ENCODE measurements around the gene INAFM1. TPM values are rescaled to one million over a fixed set of nuclear protein-coding genes. Genes with fewer than 3 reads are reported as not detected.

INAFM1 gene
- total and polyA plus RNA-seq, 9 of the 15 experiments (the other 6 are each of a cell fraction or from before 2014, with no cell fraction given) = 0.71 to 30.9 (median 3.1) TPM

DNA sequence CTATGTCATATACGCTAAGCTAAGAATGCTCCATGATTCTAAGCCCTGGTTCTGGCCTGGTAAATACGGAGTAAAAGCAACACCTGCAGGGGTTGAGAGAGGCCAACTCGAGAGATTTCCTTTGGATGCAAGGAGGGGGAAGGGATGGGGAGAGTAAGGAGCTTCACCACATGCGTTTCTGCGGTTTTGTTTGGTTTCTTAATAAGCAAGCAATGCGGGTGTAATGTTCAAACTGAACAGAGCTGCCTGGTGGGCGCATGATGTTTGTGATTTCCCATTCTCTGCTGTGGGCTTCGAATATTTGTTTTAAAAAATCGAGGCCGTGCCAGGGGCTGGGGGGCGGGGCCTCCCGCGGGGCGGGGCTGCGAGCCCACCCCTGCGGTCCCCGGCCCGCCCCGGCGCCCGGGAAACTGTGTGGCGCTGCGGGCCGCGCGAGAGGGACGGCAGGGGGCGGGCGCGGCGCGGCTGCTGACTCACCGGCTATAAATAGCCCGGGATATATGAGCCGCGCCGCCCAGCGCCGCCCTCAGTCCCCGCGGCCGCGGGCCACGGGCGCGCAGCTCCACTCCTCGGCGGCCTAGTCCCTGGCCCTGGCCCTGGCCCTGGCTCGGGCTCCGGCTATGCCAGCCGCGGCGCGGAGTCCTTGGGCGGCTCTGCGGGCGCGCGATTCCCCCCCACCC, 48.8 kb upstream of the INAFM1 start (continued):
- TF ChIP-seq, protein P1, sequence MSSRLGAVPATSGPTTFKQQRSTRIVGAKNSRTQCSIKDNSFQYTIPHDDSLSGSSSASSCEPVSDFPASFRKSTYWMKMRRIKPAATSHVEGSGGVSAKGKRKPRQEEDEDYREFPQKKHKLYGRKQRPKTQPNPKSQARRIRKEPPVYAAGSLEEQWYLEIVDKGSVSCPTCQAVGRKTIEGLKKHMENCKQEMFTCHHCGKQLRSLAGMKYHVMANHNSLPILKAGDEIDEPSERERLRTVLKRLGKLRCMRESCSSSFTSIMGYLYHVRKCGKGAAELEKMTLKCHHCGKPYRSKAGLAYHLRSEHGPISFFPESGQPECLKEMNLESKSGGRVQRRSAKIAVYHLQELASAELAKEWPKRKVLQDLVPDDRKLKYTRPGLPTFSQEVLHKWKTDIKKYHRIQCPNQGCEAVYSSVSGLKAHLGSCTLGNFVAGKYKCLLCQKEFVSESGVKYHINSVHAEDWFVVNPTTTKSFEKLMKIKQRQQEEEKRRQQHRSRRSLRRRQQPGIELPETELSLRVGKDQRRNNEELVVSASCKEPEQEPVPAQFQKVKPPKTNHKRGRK (tag; IDR thresholded peaks at IDR 0.05) = no peak
- TF ChIP-seq FIP1L1 (IDR thresholded peaks at IDR 0.05; ENCODE audit: low read depth, low read length, poor library complexity, severe bottlenecking) (no peak), RB1 (IDR thresholded peaks at IDR 0.05; ENCODE audit: low read depth) (peak; percentile 90; the same call in 1 of the 2 replicates), ZNF311 (CRISPR knock-in tag; IDR thresholded peaks at IDR 0.05) (no peak), NONO (IDR thresholded peaks at IDR 0.05; ENCODE audit: low read depth in 2 of 2, low read length in 1 of 2) (peak; percentile 96 to 100), E2F5 (CRISPR knock-in tag; IDR thresholded peaks at IDR 0.05) (0 out of 2 replicates have a peak, but pooled peaks have one; percentile 52), THAP12 (CRISPR knock-in tag; IDR thresholded peaks at IDR 0.05) (peak; percentile 98), CAMTA2 (CRISPR knock-in tag; conservative IDR thresholded peaks at IDR 0.05) (peak; percentile 93; the same call in 1 of the 2 replicates), DDX20 (tag; IDR thresholded peaks at IDR 0.05; ENCODE audit: low read depth) (no peak), ZNF583 (CRISPR knock-in tag; IDR thresholded peaks at IDR 0.05) (0 out of 2 replicates have a peak, but pooled peaks have one; percentile 30), ETV1 (tag; conservative IDR thresholded peaks at IDR 0.05; ENCODE audit: low read depth) (0 out of 2 replicates have a peak, but pooled peaks have one; percentile 24), ZBED1 (IDR thresholded peaks at IDR 0.05) (peak; percentile 55; the same call in 1 of the 2 replicates), RBM25 (IDR thresholded peaks at IDR 0.05; ENCODE audit: low read depth, low read length, severe bottlenecking) (peak; percentile 45), BRCA1 (IDR thresholded peaks at IDR 0.05) (no peak), BRCA1 (CRISPR knock-in tag; IDR thresholded peaks at IDR 0.05) (no peak), ZNF77 (CRISPR knock-in tag; IDR thresholded peaks at IDR 0.05) (no peak), POLR2AphosphoS5 (IDR thresholded peaks at IDR 0.05; ENCODE audit: control insufficient read depth, insufficient read depth, low read depth, low read length) (peak; percentile 99)
- TF ChIP-seq, protein P2, sequence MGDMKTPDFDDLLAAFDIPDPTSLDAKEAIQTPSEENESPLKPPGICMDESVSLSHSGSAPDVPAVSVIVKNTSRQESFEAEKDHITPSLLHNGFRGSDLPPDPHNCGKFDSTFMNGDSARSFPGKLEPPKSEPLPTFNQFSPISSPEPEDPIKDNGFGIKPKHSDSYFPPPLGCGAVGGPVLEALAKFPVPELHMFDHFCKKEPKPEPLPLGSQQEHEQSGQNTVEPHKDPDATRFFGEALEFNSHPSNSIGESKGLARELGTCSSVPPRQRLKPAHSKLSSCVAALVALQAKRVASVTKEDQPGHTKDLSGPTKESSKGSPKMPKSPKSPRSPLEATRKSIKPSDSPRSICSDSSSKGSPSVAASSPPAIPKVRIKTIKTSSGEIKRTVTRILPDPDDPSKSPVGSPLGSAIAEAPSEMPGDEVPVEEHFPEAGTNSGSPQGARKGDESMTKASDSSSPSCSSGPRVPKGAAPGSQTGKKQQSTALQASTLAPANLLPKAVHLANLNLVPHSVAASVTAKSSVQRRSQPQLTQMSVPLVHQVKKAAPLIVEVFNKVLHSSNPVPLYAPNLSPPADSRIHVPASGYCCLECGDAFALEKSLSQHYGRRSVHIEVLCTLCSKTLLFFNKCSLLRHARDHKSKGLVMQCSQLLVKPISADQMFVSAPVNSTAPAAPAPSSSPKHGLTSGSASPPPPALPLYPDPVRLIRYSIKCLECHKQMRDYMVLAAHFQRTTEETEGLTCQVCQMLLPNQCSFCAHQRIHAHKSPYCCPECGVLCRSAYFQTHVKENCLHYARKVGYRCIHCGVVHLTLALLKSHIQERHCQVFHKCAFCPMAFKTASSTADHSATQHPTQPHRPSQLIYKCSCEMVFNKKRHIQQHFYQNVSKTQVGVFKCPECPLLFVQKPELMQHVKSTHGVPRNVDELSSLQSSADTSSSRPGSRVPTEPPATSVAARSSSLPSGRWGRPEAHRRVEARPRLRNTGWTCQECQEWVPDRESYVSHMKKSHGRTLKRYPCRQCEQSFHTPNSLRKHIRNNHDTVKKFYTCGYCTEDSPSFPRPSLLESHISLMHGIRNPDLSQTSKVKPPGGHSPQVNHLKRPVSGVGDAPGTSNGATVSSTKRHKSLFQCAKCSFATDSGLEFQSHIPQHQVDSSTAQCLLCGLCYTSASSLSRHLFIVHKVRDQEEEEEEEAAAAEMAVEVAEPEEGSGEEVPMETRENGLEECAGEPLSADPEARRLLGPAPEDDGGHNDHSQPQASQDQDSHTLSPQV (IDR thresholded peaks at IDR 0.05) = peak; percentile 49; the same call in 1 of the 2 replicates

All from K562 (cell line).